K562 (cell line): ENCODE results near the gene RBM20. TPM values are rescaled to one million over a fixed set of nuclear protein-coding genes. Genes with fewer than 3 reads are reported as not detected.

Source experiments
- CUX1 ChIP-seq: fragments of 200-800 bp; sonication (Bioruptor generic); IDR thresholded peaks from 2 replicates; pipeline ENCODE4 v1.6.1; 2016; ENCODE audit warnings: missing genetic modification characterization, missing compliant biosample characterization
- POLR2G ChIP-seq: fragments of 200-400 bp; formaldehyde crosslinking; IDR thresholded peaks from 2 replicates; pipeline ENCODE4 v1.6.1; 2017; ENCODE audit warnings: low read depth, mild to moderate bottlenecking, antibody characterized with exemption, low read length, moderate library complexity
- PRDM10 ChIP-seq: fragments of 450-650 bp; IDR thresholded peaks from 2 replicates; pipeline ENCODE4 v1.6.1; 2018; ENCODE audit not compliant: partially characterized antibody
- ZNF354B ChIP-seq: fragments of 250-450 bp; sonication (Bioruptor Pico); IDR thresholded peaks from 2 replicates; pipeline ENCODE4 v1.4.0; 2020
- polyA plus RNA-seq, 8 experiments: library from polyadenylated mRNA; depleted of rRNA in 4 of 8; stranded (reverse) in 5 of 8; unstranded in 3 of 8; fragments of >200 nt; fragmentation: Nextera tagmentation in 2 of 8; fragmentation: Illumina TruSeq in 1 of 8; extraction: Ambion mirVana in 2 of 8; extraction: Trizol in 1 of 8; gene quantifications; 2 replicates each; pipeline versions ENCODE4 v1.2.1 to v1.2.3, GENCODE V29; 2011 to 2014; ENCODE audit warnings: inconsistent platforms in 1 of 8, missing spikeins in 1 of 8
- total RNA-seq, 7 experiments: library from RNA; depleted of rRNA in 6 of 7; stranded (reverse); fragments of >200 nt in 6 of 7; fragmentation: Illumina TruSeq in 2 of 7; extraction: Trizol in 2 of 7; gene quantifications; 2 replicates each; pipeline versions ENCODE4 v1.2.1 to v1.2.3, GENCODE V29; 2011 to 2021; ENCODE audit warnings: low replicate concordance in 1 of 7

Gene RBM20
- total and polyA plus RNA-seq, 9 of the 15 experiments (the other 6 are each of a cell fraction or from before 2014, with no cell fraction given) = 0.63 to 5.7 (median 3.2) TPM

GRCh38 chr10:110820321-110820814, 176.2 kb downstream of the RBM20 start (continued):
- TF ChIP-seq PRDM10 = no peak
- no peak for TF ChIP-seq POLR2G
- TF ChIP-seq ZNF354B = no peak
- no peak for TF ChIP-seq CUX1 (CRISPR knock-in tag)
